K562 (cell line): ENCODE results near the gene COPS4. TPM values are rescaled to one million over a fixed set of nuclear protein-coding genes. Genes with fewer than 3 reads are reported as not detected.

ENCODE experiments used
- EHMT2 ChIP-seq: fragments of 450-650 bp; IDR thresholded peaks from 2 replicates; pipeline ENCODE4 v1.6.1; 2018; ENCODE audit warnings: antibody characterized with exemption
- ELF4 ChIP-seq: fragments of 450-650 bp; formaldehyde crosslinking; IDR thresholded peaks from 2 replicates; pipeline ENCODE4 v1.4.0; 2022; ENCODE audit warnings: missing genetic modification characterization
- FOXK2 ChIP-seq, 2 experiments: fragments of 450-650 bp; IDR thresholded peaks in 1 of 2; conservative IDR thresholded peaks in 1 of 2; 2 replicates each; pipeline ENCODE4 v1.6.1; 2016; ENCODE audit warnings: low read depth in 2 of 2, mild to moderate bottlenecking in 1 of 2
- FUS ChIP-seq: fragments of 200-400 bp; formaldehyde crosslinking; optimal IDR thresholded peaks from 2 replicates; pipeline ENCODE3; 2017; ENCODE audit warnings: low read depth, low read length
- KAT8 ChIP-seq: fragments of 450-650 bp; IDR thresholded peaks from 2 replicates; pipeline ENCODE4 v1.6.1; 2016; ENCODE audit warnings: low read depth, mild to moderate bottlenecking
- POLR2H ChIP-seq: IDR thresholded peaks from 2 replicates; pipeline ENCODE4 v1.6.1; 2016; ENCODE audit warnings: missing genetic modification characterization, low read depth, mild to moderate bottlenecking, control low read depth, missing compliant biosample characterization, moderate library complexity
- PRPF4 ChIP-seq: fragments of 200-400 bp; formaldehyde crosslinking; IDR thresholded peaks from one replicate; pipeline ENCODE4 v1.6.1; 2017; ENCODE audit warnings: low read length, low read depth, mild to moderate bottlenecking; ENCODE audit not compliant: insufficient read depth, poor library complexity, severe bottlenecking
- RBM22 ChIP-seq: fragments of 200-400 bp; formaldehyde crosslinking; IDR thresholded peaks from 2 replicates; pipeline ENCODE4 v1.6.1; 2018; ENCODE audit warnings: low read length, low read depth; ENCODE audit not compliant: poor library complexity, severe bottlenecking
- polyA plus RNA-seq, 8 experiments: library from polyadenylated mRNA; depleted of rRNA in 4 of 8; stranded (reverse) in 5 of 8; unstranded in 3 of 8; fragments of >200 nt; fragmentation: Nextera tagmentation in 2 of 8; fragmentation: Illumina TruSeq in 1 of 8; extraction: Ambion mirVana in 2 of 8; extraction: Trizol in 1 of 8; gene quantifications; 2 replicates each; pipeline versions ENCODE4 v1.2.1 to v1.2.3, GENCODE V29; 2011 to 2014; ENCODE audit warnings: inconsistent platforms in 1 of 8, missing spikeins in 1 of 8
- total RNA-seq, 7 experiments: library from RNA; depleted of rRNA in 6 of 7; stranded (reverse); fragments of >200 nt in 6 of 7; fragmentation: Illumina TruSeq in 2 of 7; extraction: Trizol in 2 of 7; gene quantifications; 2 replicates each; pipeline versions ENCODE4 v1.2.1 to v1.2.3, GENCODE V29; 2011 to 2021; ENCODE audit warnings: low replicate concordance in 1 of 7
- TF ChIP-seq, protein P1 (sequence below), 2 experiments: fragments of 450-650 bp; formaldehyde crosslinking in 1 of 2; IDR thresholded peaks; 2 replicates each; pipeline versions ENCODE4 v1.4.0 to v1.6.1; 2014 to 2020; ENCODE audit warnings: mild to moderate bottlenecking in 2 of 2, borderline replicate concordance in 1 of 2, low read depth in 1 of 2
- TF ChIP-seq, protein P2 (sequence below): fragments of 200-800 bp; sonication (Bioruptor generic); IDR thresholded peaks from 2 replicates; pipeline ENCODE4 v1.6.1; 2017; ENCODE audit warnings: missing genetic modification characterization, missing compliant biosample characterization
- TF ChIP-seq, protein P3 (sequence below): fragments of 450-650 bp; formaldehyde crosslinking; IDR thresholded peaks from 2 replicates; pipeline ENCODE4 v1.4.0; 2020; ENCODE audit warnings: mild to moderate bottlenecking, moderate library complexity

Gene COPS4
- total and polyA plus RNA-seq, 9 of the 15 experiments (the other 6 are each of a cell fraction or from before 2014, with no cell fraction given) = 44.7 to 180 (median 70.9) TPM

DNA sequence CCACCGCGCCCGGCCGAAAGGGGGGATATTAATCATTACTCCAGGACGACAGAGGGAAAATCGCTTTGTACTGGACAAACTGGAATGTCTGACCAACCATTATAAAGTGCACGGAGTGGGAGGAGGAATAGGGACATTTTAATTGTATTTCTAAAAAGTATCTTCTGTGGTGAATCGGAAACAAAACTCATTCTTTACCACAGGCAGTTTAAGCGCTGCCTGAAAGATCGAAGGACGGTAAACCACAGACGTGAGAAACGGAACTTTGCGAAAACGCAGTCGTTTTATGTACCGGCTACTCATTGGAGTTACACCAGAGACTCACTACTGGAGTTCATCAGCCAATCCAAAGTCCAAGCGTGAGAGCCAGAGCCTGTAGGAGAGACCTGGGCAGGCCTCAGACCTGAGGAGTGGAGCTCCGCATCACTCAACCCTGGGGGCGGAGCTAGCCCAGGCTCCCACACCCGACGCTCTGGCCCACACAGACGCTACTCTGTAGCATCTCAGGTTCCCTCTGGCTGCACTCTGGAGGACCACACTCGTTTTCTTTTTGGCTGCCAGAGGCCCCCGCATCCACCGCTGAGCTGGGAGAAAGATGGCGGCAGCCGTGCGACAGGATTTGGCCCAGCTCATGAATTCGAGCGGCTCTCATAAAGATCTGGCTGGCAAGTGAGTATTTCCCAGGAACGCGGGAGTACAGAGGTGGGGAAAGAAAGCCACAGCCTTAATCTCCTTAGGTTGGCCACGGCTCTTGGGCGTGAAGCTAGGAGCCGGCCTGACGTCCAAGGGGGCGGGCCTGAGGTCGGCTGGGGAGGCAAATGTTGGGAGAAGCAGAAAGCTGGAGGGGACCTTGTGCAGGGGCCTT lies at the start of gene COPS4 (continued):
- TF ChIP-seq, protein P1, sequence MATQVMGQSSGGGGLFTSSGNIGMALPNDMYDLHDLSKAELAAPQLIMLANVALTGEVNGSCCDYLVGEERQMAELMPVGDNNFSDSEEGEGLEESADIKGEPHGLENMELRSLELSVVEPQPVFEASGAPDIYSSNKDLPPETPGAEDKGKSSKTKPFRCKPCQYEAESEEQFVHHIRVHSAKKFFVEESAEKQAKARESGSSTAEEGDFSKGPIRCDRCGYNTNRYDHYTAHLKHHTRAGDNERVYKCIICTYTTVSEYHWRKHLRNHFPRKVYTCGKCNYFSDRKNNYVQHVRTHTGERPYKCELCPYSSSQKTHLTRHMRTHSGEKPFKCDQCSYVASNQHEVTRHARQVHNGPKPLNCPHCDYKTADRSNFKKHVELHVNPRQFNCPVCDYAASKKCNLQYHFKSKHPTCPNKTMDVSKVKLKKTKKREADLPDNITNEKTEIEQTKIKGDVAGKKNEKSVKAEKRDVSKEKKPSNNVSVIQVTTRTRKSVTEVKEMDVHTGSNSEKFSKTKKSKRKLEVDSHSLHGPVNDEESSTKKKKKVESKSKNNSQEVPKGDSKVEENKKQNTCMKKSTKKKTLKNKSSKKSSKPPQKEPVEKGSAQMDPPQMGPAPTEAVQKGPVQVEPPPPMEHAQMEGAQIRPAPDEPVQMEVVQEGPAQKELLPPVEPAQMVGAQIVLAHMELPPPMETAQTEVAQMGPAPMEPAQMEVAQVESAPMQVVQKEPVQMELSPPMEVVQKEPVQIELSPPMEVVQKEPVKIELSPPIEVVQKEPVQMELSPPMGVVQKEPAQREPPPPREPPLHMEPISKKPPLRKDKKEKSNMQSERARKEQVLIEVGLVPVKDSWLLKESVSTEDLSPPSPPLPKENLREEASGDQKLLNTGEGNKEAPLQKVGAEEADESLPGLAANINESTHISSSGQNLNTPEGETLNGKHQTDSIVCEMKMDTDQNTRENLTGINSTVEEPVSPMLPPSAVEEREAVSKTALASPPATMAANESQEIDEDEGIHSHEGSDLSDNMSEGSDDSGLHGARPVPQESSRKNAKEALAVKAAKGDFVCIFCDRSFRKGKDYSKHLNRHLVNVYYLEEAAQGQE (IDR thresholded peaks at IDR 0.05; ENCODE audit: borderline replicate concordance) = peak; percentile 96
- TF ChIP-seq, protein P1 (CRISPR knock-in tag; IDR thresholded peaks at IDR 0.05; ENCODE audit: low read depth) = no peak
- TF ChIP-seq ELF4 (CRISPR knock-in tag) = no peak
- TF ChIP-seq FOXK2 (conservative IDR thresholded peaks at IDR 0.05 in 1 of 2, IDR thresholded peaks at IDR 0.05 in 1 of 2; ENCODE audit: low read depth in 2 of 2) = peak; percentile 81 to 94
- no peak for TF ChIP-seq RBM22
- TF ChIP-seq POLR2H (tag) = peak; percentile 95
- TF ChIP-seq PRPF4 = no peak
- TF ChIP-seq, protein P2, sequence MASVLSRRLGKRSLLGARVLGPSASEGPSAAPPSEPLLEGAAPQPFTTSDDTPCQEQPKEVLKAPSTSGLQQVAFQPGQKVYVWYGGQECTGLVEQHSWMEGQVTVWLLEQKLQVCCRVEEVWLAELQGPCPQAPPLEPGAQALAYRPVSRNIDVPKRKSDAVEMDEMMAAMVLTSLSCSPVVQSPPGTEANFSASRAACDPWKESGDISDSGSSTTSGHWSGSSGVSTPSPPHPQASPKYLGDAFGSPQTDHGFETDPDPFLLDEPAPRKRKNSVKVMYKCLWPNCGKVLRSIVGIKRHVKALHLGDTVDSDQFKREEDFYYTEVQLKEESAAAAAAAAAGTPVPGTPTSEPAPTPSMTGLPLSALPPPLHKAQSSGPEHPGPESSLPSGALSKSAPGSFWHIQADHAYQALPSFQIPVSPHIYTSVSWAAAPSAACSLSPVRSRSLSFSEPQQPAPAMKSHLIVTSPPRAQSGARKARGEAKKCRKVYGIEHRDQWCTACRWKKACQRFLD (CRISPR knock-in tag) = peak; percentile 85; the same call in 1 of the 2 replicates
- TF ChIP-seq, protein P3, sequence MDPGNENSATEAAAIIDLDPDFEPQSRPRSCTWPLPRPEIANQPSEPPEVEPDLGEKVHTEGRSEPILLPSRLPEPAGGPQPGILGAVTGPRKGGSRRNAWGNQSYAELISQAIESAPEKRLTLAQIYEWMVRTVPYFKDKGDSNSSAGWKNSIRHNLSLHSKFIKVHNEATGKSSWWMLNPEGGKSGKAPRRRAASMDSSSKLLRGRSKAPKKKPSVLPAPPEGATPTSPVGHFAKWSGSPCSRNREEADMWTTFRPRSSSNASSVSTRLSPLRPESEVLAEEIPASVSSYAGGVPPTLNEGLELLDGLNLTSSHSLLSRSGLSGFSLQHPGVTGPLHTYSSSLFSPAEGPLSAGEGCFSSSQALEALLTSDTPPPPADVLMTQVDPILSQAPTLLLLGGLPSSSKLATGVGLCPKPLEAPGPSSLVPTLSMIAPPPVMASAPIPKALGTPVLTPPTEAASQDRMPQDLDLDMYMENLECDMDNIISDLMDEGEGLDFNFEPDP (CRISPR knock-in tag) = no peak
- TF ChIP-seq EHMT2 = no peak; the same call in 1 of the 2 replicates
- no peak for TF ChIP-seq KAT8
- TF ChIP-seq FUS = no peak
